RWPE2 (cell line): ENCODE results near the gene MYOZ3.

ENCODE experiments used
- ATAC-seq: fragments of 200-7000 bp; cut with Tn5 transposase; 3 replicates; pipeline ENCODE4 v1.9.1; 2021; ENCODE audit warnings: low read depth
- DNase-seq: peaks from one replicate; pipeline ENCODE4 v3.0.0-alpha.2; 2020; ENCODE audit warnings: low spot score
- H3K27ac ChIP-seq: fragments of 450-650 bp; 2 replicates; pipeline ENCODE4 v1.5.1; 2017; ENCODE audit warnings: mild to moderate bottlenecking; ENCODE audit not compliant: poor library complexity, severe bottlenecking
- H3K27me3 ChIP-seq: fragments of 250-450 bp; sonication (Bioruptor Pico); 2 replicates; pipeline ENCODE4 v1.5.1; 2021; ENCODE audit warnings: mild to moderate bottlenecking, moderate library complexity; ENCODE audit not compliant: insufficient read depth, poor library complexity, severe bottlenecking
- H3K36me3 ChIP-seq: fragments of 250-450 bp; sonication (Bioruptor Pico); 2 replicates; pipeline ENCODE4 v1.5.1; 2020; ENCODE audit warnings: low read depth, mild to moderate bottlenecking, moderate library complexity
- H3K4me1 ChIP-seq: fragments of 250-450 bp; sonication (Bioruptor Pico); 2 replicates; pipeline ENCODE4 v1.5.1; 2021; ENCODE audit warnings: mild to moderate bottlenecking, moderate library complexity; ENCODE audit not compliant: insufficient read depth, poor library complexity, severe bottlenecking
- H3K4me3 ChIP-seq: fragments of 250-450 bp; sonication (Bioruptor Pico); 2 replicates; pipeline ENCODE4 v1.5.1; 2021; ENCODE audit warnings: mild to moderate bottlenecking, moderate library complexity; ENCODE audit not compliant: severe bottlenecking
- H3K9me3 ChIP-seq: fragments of 250-450 bp; sonication (Bioruptor Pico); 2 replicates; pipeline ENCODE4 v1.5.1; 2021; ENCODE audit warnings: mild to moderate bottlenecking, moderate library complexity; ENCODE audit not compliant: severe bottlenecking
- CTCF ChIP-seq: fragments of 450-650 bp; IDR thresholded peaks from one replicate; pipeline ENCODE4 v1.5.1; 2017; ENCODE audit warnings: mild to moderate bottlenecking, moderate library complexity; ENCODE audit not compliant: poor library complexity, severe bottlenecking

The MYOZ3 gene

GRCh38 chr5:150645070-150645700, 15.9 kb upstream of the MYOZ3 start:
- Histone ChIP-seq H3K4me3 (no peak overlapping the region), H3K27me3 (no peaks in the 10 kb centered on the region), H3K9me3 (no peaks in the 10 kb centered on the region), H3K4me1 (peaks cover 54% of the 10 kb centered on the region), H3K27ac (peak overlapping the region; percentile 93), H3K36me3 (0 out of 2 replicates have a peak, but pooled peaks cover 3% of the 10 kb centered on the region)
- ATAC-seq (peak; percentile 10; the same call in 1 of the 3 replicates), DNase-seq (no peak)
- no peak for TF ChIP-seq CTCF

- no peak for TF ChIP-seq CTCF
- Histone ChIP-seq H3K27ac (no peak overlapping the region), H3K4me1 (peaks cover 30% of the 10 kb centered on the region), H3K4me3 (no peak overlapping the region), H3K27me3 (no peaks in the 10 kb centered on the region), H3K36me3 (0 out of 2 replicates have a peak, but pooled peaks cover 13% of the 10 kb centered on the region), H3K9me3 (no peaks in the 10 kb centered on the region)
- no peak for DNase-seq
- ATAC-seq, result no peak
These were observed 13.5 kb upstream of the MYOZ3 start for GRCh38 chr5:150647275-150648251.

- H3K27me3 ChIP-seq, result no peaks in the 10 kb centered on the region
- no peak overlapping the region for H3K4me3 ChIP-seq
- 0 out of 2 replicates have a peak, but pooled peaks cover 13% of the 10 kb centered on the region for H3K36me3 ChIP-seq
- no peak for TF ChIP-seq CTCF
- ATAC-seq, result no peak
- no peak for DNase-seq
- H3K27ac ChIP-seq, result no peak overlapping the region
- peaks cover 21% of the 10 kb centered on the region for H3K4me1 ChIP-seq
- no peaks in the 10 kb centered on the region for H3K9me3 ChIP-seq
These were observed 12.6 kb upstream of the MYOZ3 start for GRCh38 chr5:150648294-150649107.

- ATAC-seq, result no peak
- peaks cover 14% of the 10 kb centered on the region for H3K4me1 ChIP-seq
- no peak overlapping the region for H3K27ac ChIP-seq
- H3K27me3 ChIP-seq, result no peaks in the 10 kb centered on the region
- H3K4me3 ChIP-seq, result no peak overlapping the region
- no peaks in the 10 kb centered on the region for H3K9me3 ChIP-seq
- H3K36me3 ChIP-seq, result 0 out of 2 replicates have a peak, but pooled peaks cover 13% of the 10 kb centered on the region
- DNase-seq, result no peak
- no peak for TF ChIP-seq CTCF
These were observed 11.7 kb upstream of the MYOZ3 start for GRCh38 chr5:150649108-150650020.
